IMR-90 (cell line): ENCODE results near the gene ZNF813. TPM values are rescaled to one million over a fixed set of nuclear protein-coding genes. Genes with fewer than 3 reads are reported as not detected.
"Not testable (repeated sequence)": the region's sequence is repeated elsewhere in the genome, so short reads cannot be mapped to it uniquely, and the experiment has no call there.

Source experiments
- ATAC-seq: fragments of 200-7000 bp; cut with Tn5 transposase; 2 replicates; pipeline ENCODE4 v1.9.1; 2020; ENCODE audit warnings: low read depth, mild to moderate bottlenecking, moderate library complexity
- BruUV-seq: library from RNA; stranded (reverse); fragments of 400-500 nt; replicated peaks from 2 replicates; lab custom pipeline; 2021; lab: Mats Ljungman, UMichigan
- CTCF ChIA-PET: fragments of 300-600 bp; formaldehyde crosslinking; extraction: SDS; loops from one replicate; lab custom pipeline; 2021; ENCODE audit warnings: antibody characterized with exemption; lab: Yijun Ruan, JAX
- POLR2A ChIA-PET: fragments of 300-600 bp; sonication (Branson Sonifier 250); formaldehyde crosslinking; loops from one replicate; lab custom pipeline; 2022; ENCODE audit warnings: antibody characterized with exemption; ENCODE audit not compliant: unreplicated experiment; lab: Charles Lee
- DNase-seq: peaks from one replicate; pipeline ENCODE4 v3.0.0; 2013
- H2AFZ ChIP-seq: replicated peaks from 2 replicates; pipeline ENCODE3; 2013; ENCODE audit warnings: low read length, mild to moderate bottlenecking; ENCODE audit not compliant: poor library complexity
- H2AK5ac ChIP-seq: 2 replicates; pipeline ENCODE4 v1.6.1; 2013; ENCODE audit warnings: low read depth, low read length, inconsistent platforms
- H2AK9ac ChIP-seq: replicated peaks from 2 replicates; pipeline ENCODE3; 2013; ENCODE audit warnings: mild to moderate bottlenecking, low read depth, low read length, moderate library complexity; ENCODE audit not compliant: poor library complexity
- H2BK120ac ChIP-seq: 2 replicates; pipeline ENCODE4 v1.6.1; 2013; ENCODE audit warnings: low read depth, low read length, inconsistent platforms
- H2BK15ac ChIP-seq: 3 replicates; pipeline ENCODE4 v1.6.1; 2013; ENCODE audit warnings: low read depth, low read length, inconsistent platforms
- H2BK20ac ChIP-seq: 2 replicates; pipeline ENCODE4 v1.6.1; 2013; ENCODE audit warnings: low read depth, mild to moderate bottlenecking, inconsistent platforms, low read length, moderate library complexity
- H2BK5ac ChIP-seq: 2 replicates; pipeline ENCODE4 v1.6.1; 2013; ENCODE audit warnings: mild to moderate bottlenecking, low read depth, low read length, inconsistent platforms; ENCODE audit not compliant: poor library complexity, severe bottlenecking
- H3K14ac ChIP-seq: replicated peaks from 2 replicates; pipeline ENCODE4 v1.6.1; 2013; ENCODE audit warnings: low read depth, low read length, inconsistent platforms
- H3K18ac ChIP-seq: 2 replicates; pipeline ENCODE4 v1.6.1; 2013; ENCODE audit warnings: low read depth, low read length, control low read depth
- H3K23ac ChIP-seq: 2 replicates; pipeline ENCODE4 v1.6.1; 2013; ENCODE audit warnings: low read depth, low read length, inconsistent platforms
- H3K27ac ChIP-seq: 2 replicates; pipeline ENCODE4 v1.5.1; 2013; ENCODE audit warnings: mild to moderate bottlenecking, control low read depth, low read length; ENCODE audit not compliant: insufficient read depth
- H3K27me3 ChIP-seq: 2 replicates; pipeline ENCODE4 v1.6.1; 2013; ENCODE audit warnings: low read length; ENCODE audit not compliant: control insufficient read depth, insufficient read depth
- H3K36me3 ChIP-seq: 2 replicates; pipeline ENCODE4 v1.6.1; 2013; ENCODE audit warnings: low read length, mixed read lengths; ENCODE audit not compliant: control insufficient read depth, insufficient read depth
- H3K4ac ChIP-seq: 2 replicates; pipeline ENCODE4 v1.6.1; 2013; ENCODE audit warnings: low read depth, low read length, inconsistent platforms
- H3K4me1 ChIP-seq: 2 replicates; pipeline ENCODE4 v1.6.1; 2013; ENCODE audit warnings: low read length, mixed read lengths; ENCODE audit not compliant: control insufficient read depth, insufficient read depth
- H3K4me2 ChIP-seq: 2 replicates; pipeline ENCODE4 v1.6.1; 2013; ENCODE audit warnings: low read depth, mild to moderate bottlenecking, control low read depth, low read length, moderate library complexity
- H3K4me3 ChIP-seq: 2 replicates; pipeline ENCODE4 v1.5.1; 2013; ENCODE audit warnings: low read depth, mild to moderate bottlenecking, control low read depth, low read length, moderate library complexity; ENCODE audit not compliant: insufficient read depth
- H3K56ac ChIP-seq: 2 replicates; pipeline ENCODE4 v1.6.1; 2013; ENCODE audit warnings: low read length, inconsistent platforms; ENCODE audit not compliant: insufficient read depth; ENCODE audit errors: extremely low read depth
- H3K79me1 ChIP-seq, 2 experiments: 2 replicates each; pipeline ENCODE4 v1.6.1; 2013; ENCODE audit warnings: low read length in 2 of 2, inconsistent platforms in 1 of 2, low read depth in 1 of 2
- H3K9ac ChIP-seq: 2 replicates; pipeline ENCODE4 v1.6.1; 2013; ENCODE audit warnings: low read depth, low read length, control low read depth
- H3K9me1 ChIP-seq: 2 replicates; pipeline ENCODE4 v1.6.1; 2013; ENCODE audit warnings: low read length, inconsistent platforms; ENCODE audit not compliant: insufficient read depth
- H3K9me3 ChIP-seq: 2 replicates; pipeline ENCODE4 v1.6.1; 2013; ENCODE audit warnings: low read length; ENCODE audit not compliant: control insufficient read depth, insufficient read depth
- H4K20me1 ChIP-seq: 2 replicates; pipeline ENCODE4 v1.6.1; 2013; ENCODE audit warnings: low read length, inconsistent platforms; ENCODE audit not compliant: insufficient read depth
- H4K5ac ChIP-seq: 2 replicates; pipeline ENCODE4 v1.6.1; 2013; ENCODE audit warnings: mild to moderate bottlenecking, low read depth, low read length, control low read depth
- H4K8ac ChIP-seq, 2 experiments: 2 replicates each; pipeline ENCODE4 v1.6.1; 2013; ENCODE audit warnings: low read depth in 2 of 2, low read length in 2 of 2, control low read depth in 1 of 2, inconsistent platforms in 1 of 2
- H4K91ac ChIP-seq: 2 replicates; pipeline ENCODE4 v1.6.1; 2013; ENCODE audit warnings: low read depth, low read length, inconsistent platforms; ENCODE audit not compliant: insufficient read depth
- CHD1 ChIP-seq: IDR thresholded peaks from 2 replicates; pipeline ENCODE4 v1.6.1; 2012; ENCODE audit warnings: low read depth, low read length, improper control_type of control experiment
- CTCF ChIP-seq: conservative IDR thresholded peaks from 2 replicates; pipeline ENCODE4 v1.5.1; 2012; ENCODE audit warnings: mild to moderate bottlenecking, low read depth, low read length, improper control_type of control experiment
- MAZ ChIP-seq: IDR thresholded peaks from 2 replicates; pipeline ENCODE4 v1.6.1; 2012; ENCODE audit warnings: low read depth, mild to moderate bottlenecking, low read length, improper control_type of control experiment, moderate library complexity, borderline replicate concordance
- NFE2L2 ChIP-seq: fragments of 150-350 bp; IDR thresholded peaks from 2 replicates; pipeline ENCODE4 v1.6.1; 2016; ENCODE audit warnings: low read depth, mild to moderate bottlenecking, low read length
- POLR2A ChIP-seq: IDR thresholded peaks from 2 replicates; pipeline ENCODE4 v1.6.1; 2012; ENCODE audit warnings: mild to moderate bottlenecking, low read depth, low read length
- RAD21 ChIP-seq: IDR thresholded peaks from 2 replicates; pipeline ENCODE4 v1.6.1; 2012; ENCODE audit warnings: low read length, improper control_type of control experiment
- WGBS, 2 experiments: methylation state at CpG; one replicate each; pipeline versions ENCODE4 v1.1.5 to v1.1.7; 2013; ENCODE audit warnings: missing lambda C conversion rate in 2 of 2; ENCODE audit not compliant: insufficient read length in 1 of 2; ENCODE audit errors: extremely low coverage in 2 of 2; 5-methylcytosine and 5-hydroxymethylcytosine counted together
- dilution Hi-C: fragments of 300-500 bp; cut with HindIII; formaldehyde crosslinking; loops from one replicate; pipeline ENCODE4 v1.14.3; 2018; ENCODE audit warnings: low sequenced_read_pairs; ENCODE audit not compliant: unreplicated experiment
- in situ Hi-C: fragments of 300-500 bp; cut with MboI; formaldehyde crosslinking; loops from 3 replicates; pipeline ENCODE4 v1.14.3; 2019; ENCODE audit warnings: low sequenced_read_pairs, inconsistent platforms, mixed read lengths
- intact Hi-C: fragments of 100-400 bp; cut with micrococcal nuclease; formaldehyde crosslinking; loops from 2 replicates; pipeline ENCODE4 v1.10.0; 2022
- polyA plus RNA-seq, 3 experiments: library from polyadenylated mRNA; depleted of rRNA; stranded (reverse); fragments of >200 nt; gene quantifications; 2 replicates each; pipeline ENCODE4 v1.2.3, GENCODE V29; 2012; ENCODE audit warnings: low replicate concordance in 1 of 3
- total RNA-seq: library from RNA; depleted of rRNA; stranded (reverse); fragments of >200 nt; gene quantifications from 2 replicates; pipeline ENCODE4 v1.2.3, GENCODE V29; 2012

The ZNF813 gene
- total and polyA plus RNA-seq, 2 of the 4 experiments (the other 2 are of a cell fraction) = 0.82 to 3.4 TPM

DNA sequence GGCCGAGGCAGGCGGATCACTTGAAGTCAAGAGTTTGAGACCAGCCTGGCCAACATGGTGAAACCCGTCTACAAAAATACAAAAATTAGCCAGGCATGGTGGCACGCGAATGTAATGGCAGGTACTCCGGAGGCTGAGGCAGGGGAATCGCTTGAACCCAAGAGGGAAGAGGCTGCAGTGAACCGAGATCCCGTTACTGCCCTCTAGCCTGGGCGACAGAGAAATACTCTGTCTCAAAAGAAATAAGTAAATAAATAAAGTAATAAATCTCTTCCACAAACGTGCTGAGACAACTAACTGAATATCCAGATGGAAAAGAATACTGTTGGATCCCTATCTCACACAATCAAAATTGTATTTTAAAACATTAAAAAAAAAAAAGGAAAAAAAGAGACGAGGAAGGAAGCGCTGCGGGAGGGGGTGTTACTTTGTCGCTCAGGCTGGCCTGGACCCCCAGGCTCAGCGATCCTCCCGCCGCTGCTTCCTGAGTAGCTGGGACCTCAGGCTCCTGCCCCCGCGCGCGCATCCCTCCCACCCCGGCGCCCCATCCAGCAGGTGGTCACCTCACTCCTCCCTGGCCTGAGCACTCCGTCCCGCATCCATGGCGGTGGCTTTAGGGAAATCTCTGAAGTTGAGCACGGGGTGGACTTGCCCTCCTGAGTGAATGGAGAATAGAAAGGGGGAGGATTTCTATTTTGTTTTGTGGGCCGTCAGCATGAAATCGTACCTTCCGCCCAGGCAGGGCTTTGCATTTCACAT, 628 bp upstream of the ZNF813 start:
- H3K4ac ChIP-seq = no peak overlapping the region
- WGBS, 2 experiments = 54% methylated on average over 3 of the region's 31 CpGs; no CpG with 5 or more reads in 1 of the 2 experiments
- H2BK5ac ChIP-seq = no peak overlapping the region
- H3K18ac ChIP-seq = no peak overlapping the region
- peak overlapping the region; percentile 72 for H3K4me3 ChIP-seq
- H4K91ac ChIP-seq = no peak overlapping the region
- TF ChIP-seq RAD21 = no peak
- TF ChIP-seq POLR2A = no peak
- no peak for TF ChIP-seq CHD1
- no peak for TF ChIP-seq MAZ
- TF ChIP-seq NFE2L2 = no peak
- no peak for TF ChIP-seq CTCF
- H2BK20ac ChIP-seq = no peak overlapping the region
- ATAC-seq (peak; percentile 13; the same call in 1 of the 2 replicates), DNase-seq (no peak)
- peak overlapping the region; percentile 26 for H3K9ac ChIP-seq
- dilution Hi-C loops = no loop called here
- H4K5ac ChIP-seq = no peak overlapping the region
- no peak overlapping the region for H3K27ac ChIP-seq
- POLR2A ChIA-PET = no interaction called here
- H3K79me1 ChIP-seq = 0 out of 4 replicates have a peak, but pooled peaks cover 4% of the 10 kb centered on the region in 2 experiments
- no peak overlapping the region; a peak in 1 of 4 replicates for H4K8ac ChIP-seq
- H3K14ac ChIP-seq = no peak overlapping the region
- BruUV-seq = no TSS peak
- no peak overlapping the region for H2AK5ac ChIP-seq
- H3K9me1 ChIP-seq = no peaks in the 10 kb centered on the region
- H3K9me3 ChIP-seq = peaks cover 2% of the 10 kb centered on the region; the same call in 1 of the 2 replicates
- H2BK15ac ChIP-seq = no peak overlapping the region
- H2AK9ac ChIP-seq = no peak overlapping the region
- H3K56ac ChIP-seq = no peak overlapping the region
- peak overlapping the region; percentile 83 for H2AFZ ChIP-seq
- in situ Hi-C loops = no loop called here
- H3K23ac ChIP-seq = no peak overlapping the region
- intact Hi-C loops = no loop called here
- peak overlapping the region; percentile 89 for H3K4me2 ChIP-seq
- H4K20me1 ChIP-seq = no peaks in the 10 kb centered on the region
- CTCF ChIA-PET = no interaction called here
- H3K36me3 ChIP-seq = no peaks in the 10 kb centered on the region
- H3K27me3 ChIP-seq = no peaks in the 10 kb centered on the region
- no peak overlapping the region for H2BK120ac ChIP-seq
- H3K4me1 ChIP-seq = no peaks in the 10 kb centered on the region

DNA sequence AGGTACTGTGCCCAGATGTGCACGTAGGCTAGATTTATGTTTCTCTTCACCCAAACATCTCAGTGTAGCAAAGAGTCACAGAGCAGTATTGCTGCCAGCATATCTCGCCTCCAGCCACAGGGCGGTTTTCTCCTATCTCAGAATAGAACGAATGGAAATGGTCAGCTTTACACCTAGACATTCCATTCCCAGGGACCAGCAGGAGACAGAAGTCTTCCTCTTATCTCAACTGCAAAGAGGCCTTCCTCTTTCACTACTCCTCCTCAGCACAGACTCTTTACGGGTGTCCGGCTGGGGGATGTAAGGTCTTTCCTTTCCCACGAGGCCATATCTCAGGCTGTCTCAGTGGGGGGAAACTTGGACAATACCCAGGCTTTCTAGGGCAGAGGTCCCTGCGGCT, 1.1 kb downstream of the ZNF813 start:
- H3K79me1 ChIP-seq, H3K4ac ChIP-seq, H3K56ac ChIP-seq, H2AK9ac ChIP-seq, H3K23ac ChIP-seq, POLR2A ChIA-PET, H4K91ac ChIP-seq, DNase-seq, H2AFZ ChIP-seq, H3K9ac ChIP-seq, CTCF ChIA-PET, intact Hi-C loops, H3K4me1 ChIP-seq, H3K18ac ChIP-seq, H3K27me3 ChIP-seq, H2BK20ac ChIP-seq, H3K9me3 ChIP-seq, in situ Hi-C loops, BruUV-seq, H2BK5ac ChIP-seq, H2BK15ac ChIP-seq, H2BK120ac ChIP-seq, H3K27ac ChIP-seq, ATAC-seq, H3K14ac ChIP-seq, H4K8ac ChIP-seq, H3K36me3 ChIP-seq, H2AK5ac ChIP-seq, H4K20me1 ChIP-seq, dilution Hi-C loops, H4K5ac ChIP-seq, H3K9me1 ChIP-seq: not testable (repeated sequence)
- H3K4me3 ChIP-seq = peak overlapping the region; percentile 72; the same call in 1 of the 2 replicates
- WGBS, 2 experiments = no CpG with 5 or more reads among the region's 8 CpGs
- H3K4me2 ChIP-seq = peak overlapping the region; percentile 67
